H9 (cell line): Measurements from ENCODE around the gene USP20. TPM values are rescaled to one million over a fixed set of nuclear protein-coding genes. Genes with fewer than 3 reads are reported as not detected.

Source experiments
- DNase-seq: peaks from one replicate; pipeline ENCODE4 v3.0.0-alpha.2; 2017
- H2AFZ ChIP-seq: one replicate; pipeline ENCODE4 v1.6.1; 2013; ENCODE audit warnings: mild to moderate bottlenecking, low read length, control low read depth, moderate library complexity
- H2AK5ac ChIP-seq: 2 replicates; pipeline ENCODE4 v1.6.1; 2013; ENCODE audit warnings: low read length, control low read depth, mixed read lengths; ENCODE audit not compliant: insufficient read length
- H2BK120ac ChIP-seq: one replicate; pipeline ENCODE4 v1.6.1; 2013; ENCODE audit warnings: low read depth, mild to moderate bottlenecking, low read length, control low read depth, inconsistent platforms; ENCODE audit not compliant: poor library complexity, severe bottlenecking
- H2BK12ac ChIP-seq: 2 replicates; pipeline ENCODE4 v1.6.1; 2013; ENCODE audit warnings: low read length, control low read depth, mixed read lengths, low read depth; ENCODE audit not compliant: insufficient read length
- H2BK15ac ChIP-seq: 2 replicates; pipeline ENCODE4 v1.6.1; 2013; ENCODE audit warnings: low read depth, low read length, control low read depth
- H2BK20ac ChIP-seq: one replicate; pipeline ENCODE4 v1.6.1; 2013; ENCODE audit warnings: low read depth, mild to moderate bottlenecking, low read length, control low read depth, inconsistent platforms; ENCODE audit not compliant: poor library complexity, severe bottlenecking
- H2BK5ac ChIP-seq: 2 replicates; pipeline ENCODE4 v1.6.1; 2013; ENCODE audit warnings: low read length, control low read depth, mixed read lengths; ENCODE audit not compliant: insufficient read length
- H3K14ac ChIP-seq: 2 replicates; pipeline ENCODE4 v1.6.1; 2013; ENCODE audit warnings: low read length, control low read depth; ENCODE audit not compliant: insufficient read depth
- H3K18ac ChIP-seq: 2 replicates; pipeline ENCODE4 v1.6.1; 2013; ENCODE audit warnings: low read depth, mild to moderate bottlenecking, mixed read lengths, low read length, control low read depth; ENCODE audit not compliant: insufficient read length
- H3K23ac ChIP-seq: 2 replicates; pipeline ENCODE4 v1.6.1; 2013; ENCODE audit warnings: low read length, control low read depth, mixed read lengths, low read depth; ENCODE audit not compliant: insufficient read length
- H3K23me2 ChIP-seq: 2 replicates; pipeline ENCODE4 v1.6.1; 2013; ENCODE audit warnings: low read depth, mild to moderate bottlenecking, mixed read lengths, low read length, control low read depth; ENCODE audit not compliant: insufficient read length, poor library complexity, severe bottlenecking
- H3K27ac ChIP-seq: 2 replicates; pipeline ENCODE4 v1.5.1; 2013; ENCODE audit warnings: low read length, control low read depth, mixed read lengths, low read depth; ENCODE audit not compliant: insufficient read length
- H3K27me3 ChIP-seq: 2 replicates; pipeline ENCODE4 v1.6.1; 2013; ENCODE audit warnings: low read length, control low read depth, inconsistent platforms; ENCODE audit not compliant: insufficient read depth
- H3K4ac ChIP-seq: 2 replicates; pipeline ENCODE4 v1.6.1; 2013; ENCODE audit warnings: low read depth, mild to moderate bottlenecking, control low read depth, inconsistent platforms, low read length, moderate library complexity
- H3K4me1 ChIP-seq: 2 replicates; pipeline ENCODE4 v1.6.1; 2013; ENCODE audit warnings: low read length, control low read depth, inconsistent platforms; ENCODE audit not compliant: insufficient read depth
- H3K4me2 ChIP-seq: 2 replicates; pipeline ENCODE4 v1.6.1; 2013; ENCODE audit warnings: low read length, control low read depth, mixed read lengths; ENCODE audit not compliant: insufficient read length, insufficient read depth
- H3K56ac ChIP-seq: 2 replicates; pipeline ENCODE4 v1.6.1; 2013; ENCODE audit warnings: low read depth, mild to moderate bottlenecking, mixed read lengths, low read length, control low read depth; ENCODE audit not compliant: insufficient read length
- H3K79me1 ChIP-seq: 2 replicates; pipeline ENCODE4 v1.6.1; 2013; ENCODE audit warnings: low read depth, mild to moderate bottlenecking, moderate library complexity, low read length, control low read depth, inconsistent platforms; ENCODE audit not compliant: insufficient read depth, poor library complexity, severe bottlenecking
- H3K79me2 ChIP-seq: 2 replicates; pipeline ENCODE4 v1.6.1; 2013; ENCODE audit warnings: low read length, control low read depth, inconsistent platforms; ENCODE audit not compliant: insufficient read depth
- H3K9ac ChIP-seq: 2 replicates; pipeline ENCODE4 v1.6.1; 2013; ENCODE audit warnings: low read length, control low read depth, mixed read lengths; ENCODE audit not compliant: insufficient read length; ENCODE audit errors: extremely low read depth
- H3K9me3 ChIP-seq: one replicate; pipeline ENCODE4 v1.6.1; 2013; ENCODE audit warnings: low read depth, low read length, inconsistent platforms; ENCODE audit not compliant: control insufficient read depth
- H3T11ph ChIP-seq: one replicate; pipeline ENCODE4 v1.6.1; 2013; ENCODE audit warnings: mild to moderate bottlenecking, low read length, control low read depth, inconsistent platforms
- H4K20me1 ChIP-seq: one replicate; pipeline ENCODE4 v1.6.1; 2013; ENCODE audit not compliant: control insufficient read depth, insufficient read length, insufficient read depth
- H4K5ac ChIP-seq: 2 replicates; pipeline ENCODE4 v1.6.1; 2013; ENCODE audit warnings: low read depth, mild to moderate bottlenecking, mixed read lengths, low read length, control low read depth; ENCODE audit not compliant: insufficient read length
- H4K8ac ChIP-seq: replicated peaks from 2 replicates; pipeline ENCODE4 v1.6.1; 2013; ENCODE audit warnings: low read length, control low read depth, mixed read lengths, low read depth; ENCODE audit not compliant: insufficient read length
- H4K91ac ChIP-seq: 2 replicates; pipeline ENCODE4 v1.6.1; 2013; ENCODE audit warnings: low read depth, mild to moderate bottlenecking, moderate library complexity, mixed read lengths, low read length, control low read depth; ENCODE audit not compliant: insufficient read length
- H3K27ac Mint-ChIP-seq, 3 experiments: 2 replicates in 2 of 3; 3 replicates in 1 of 3; pipeline ENCODE4 v1.8.0; 2020 to 2021; ENCODE audit warnings: mixed read lengths in 3 of 3, mild to moderate bottlenecking in 1 of 3, moderate library complexity in 1 of 3
- H3K27me3 Mint-ChIP-seq: 2 replicates; pipeline ENCODE4 v1.8.0; 2021; ENCODE audit warnings: low read depth, mild to moderate bottlenecking, moderate library complexity, mixed read lengths
- H3K36me3 Mint-ChIP-seq, 3 experiments: 2 replicates in 2 of 3; 3 replicates in 1 of 3; pipeline ENCODE4 v1.8.0; 2020 to 2021; ENCODE audit warnings: low read depth in 3 of 3, mixed read lengths in 3 of 3; ENCODE audit not compliant: insufficient read depth in 1 of 3
- H3K4me1 Mint-ChIP-seq, 2 experiments: 2 replicates each; pipeline ENCODE4 v1.8.0; 2020; ENCODE audit warnings: mixed read lengths in 2 of 2
- H3K4me3 Mint-ChIP-seq, 2 experiments: 2 replicates in 1 of 2; 3 replicates in 1 of 2; pipeline ENCODE4 v1.8.0; 2020 to 2021; ENCODE audit warnings: mild to moderate bottlenecking in 2 of 2, mixed read lengths in 2 of 2, moderate library complexity in 1 of 2
- H3K9me3 Mint-ChIP-seq, 2 experiments: 2 replicates in 1 of 2; 3 replicates in 1 of 2; pipeline ENCODE4 v1.8.0; 2020; ENCODE audit warnings: mild to moderate bottlenecking in 2 of 2, mixed read lengths in 2 of 2, moderate library complexity in 1 of 2
- WGBS: extraction: QIAGEN DNeasy Blood & Tissue Kit; methylation state at CpG from one replicate; pipeline ENCODE4 v1.1.7; 2013; ENCODE audit warnings: missing lambda C conversion rate, low lambda C conversion rate, mixed read lengths; ENCODE audit not compliant: insufficient read length; ENCODE audit errors: extremely low coverage; 5-methylcytosine and 5-hydroxymethylcytosine counted together
- total RNA-seq: library from RNA; stranded (reverse); gene quantifications from 2 replicates; pipeline ENCODE4 v1.2.1, GENCODE V29; 2021
- TF ChIP-seq, protein P1 (sequence below): fragments of 200-600 bp; sonication (generic); conservative IDR thresholded peaks from 3 replicates; pipeline ENCODE4 v1.8.0; 2021; ENCODE audit warnings: antibody characterized with exemption, mild to moderate bottlenecking

USP20 gene
- total RNA-seq, 1 experiment from 2014 or later: 20.9 TPM

- Mint-ChIP-seq H3K36me3 (peaks cover 8 to 20% (median 9%) of the 10 kb centered on the region in 3 experiments; a peak in 6 of 7 replicates), H3K4me1 (peaks cover 0 to 6% of the 10 kb centered on the region in 2 experiments; a peak in 2 of 4 replicates), H3K27ac (peak overlapping the region in 1 of 3 experiments; percentile 41; a peak in 1 of 7 replicates), H3K4me3 (no peak overlapping the region), H3K27me3 (no peaks in the 10 kb centered on the region), H3K9me3 (no peaks in the 10 kb centered on the region)
- Histone ChIP-seq H3K9me3 (no peaks in the 10 kb centered on the region), H2BK120ac (no peak overlapping the region), H3K56ac (no peak overlapping the region), H3K79me1 (no peaks in the 10 kb centered on the region), H3K4ac (no peak overlapping the region), H3K14ac (no peak overlapping the region), H2AFZ (no peak overlapping the region), H4K20me1 (no peaks in the 10 kb centered on the region), H3K4me1 (no peaks in the 10 kb centered on the region), H3K27me3 (no peaks in the 10 kb centered on the region), H2BK5ac (no peak overlapping the region), H4K91ac (no peak overlapping the region), H3K23me2 (no peaks in the 10 kb centered on the region), H4K8ac (no peak overlapping the region), H2BK15ac (no peak overlapping the region), H4K5ac (no peak overlapping the region), H3K4me2 (no peak overlapping the region), H3T11ph (no peak overlapping the region), H3K23ac (no peak overlapping the region), H2BK12ac (no peak overlapping the region), H2AK5ac (no peak overlapping the region), H3K79me2 (no peaks in the 10 kb centered on the region), H2BK20ac (no peak overlapping the region), H3K9ac (no peak overlapping the region), H3K18ac (no peak overlapping the region), H3K27ac (no peak overlapping the region)
- TF ChIP-seq, protein P1, sequence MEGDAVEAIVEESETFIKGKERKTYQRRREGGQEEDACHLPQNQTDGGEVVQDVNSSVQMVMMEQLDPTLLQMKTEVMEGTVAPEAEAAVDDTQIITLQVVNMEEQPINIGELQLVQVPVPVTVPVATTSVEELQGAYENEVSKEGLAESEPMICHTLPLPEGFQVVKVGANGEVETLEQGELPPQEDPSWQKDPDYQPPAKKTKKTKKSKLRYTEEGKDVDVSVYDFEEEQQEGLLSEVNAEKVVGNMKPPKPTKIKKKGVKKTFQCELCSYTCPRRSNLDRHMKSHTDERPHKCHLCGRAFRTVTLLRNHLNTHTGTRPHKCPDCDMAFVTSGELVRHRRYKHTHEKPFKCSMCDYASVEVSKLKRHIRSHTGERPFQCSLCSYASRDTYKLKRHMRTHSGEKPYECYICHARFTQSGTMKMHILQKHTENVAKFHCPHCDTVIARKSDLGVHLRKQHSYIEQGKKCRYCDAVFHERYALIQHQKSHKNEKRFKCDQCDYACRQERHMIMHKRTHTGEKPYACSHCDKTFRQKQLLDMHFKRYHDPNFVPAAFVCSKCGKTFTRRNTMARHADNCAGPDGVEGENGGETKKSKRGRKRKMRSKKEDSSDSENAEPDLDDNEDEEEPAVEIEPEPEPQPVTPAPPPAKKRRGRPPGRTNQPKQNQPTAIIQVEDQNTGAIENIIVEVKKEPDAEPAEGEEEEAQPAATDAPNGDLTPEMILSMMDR: no peak
- no CpG with 5 or more reads among the region's 4 CpGs for WGBS
- no peak for DNase-seq
Measured at GRCh38 chr9:129921905-129922304, 86.6 kb downstream of the USP20 start.
